DMS114 treated with DMSO at 0.1 percent for 48 hours (cell line): ENCODE results near the gene FBXO30.

Source experiments
- DNase-seq: peaks from one replicate; lab custom pipeline; 2025; ENCODE audit not compliant: unreplicated experiment; lab: John Stamatoyannopoulos, UW

FBXO30 gene

DNA sequence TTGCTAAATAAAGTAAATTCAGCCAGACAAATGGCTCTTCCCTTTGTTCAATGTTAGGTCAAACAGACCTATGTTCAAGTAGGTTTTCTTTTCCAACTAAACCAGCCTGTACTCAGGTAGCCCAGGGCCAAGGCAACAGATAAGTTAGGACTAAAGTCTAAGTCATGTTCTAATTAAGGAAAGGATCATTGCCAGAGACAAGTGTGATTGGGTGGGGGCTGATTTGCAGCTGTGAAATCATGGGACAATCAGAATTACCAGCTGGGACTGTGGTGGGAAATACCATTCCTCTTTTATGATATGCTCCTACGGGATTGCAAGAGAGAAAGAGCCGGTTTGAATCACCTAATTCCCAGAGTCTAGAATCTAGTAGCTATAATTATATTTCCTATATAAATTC is 4.2 kb upstream of the FBXO30 start:
- no peak for DNase-seq

DNA sequence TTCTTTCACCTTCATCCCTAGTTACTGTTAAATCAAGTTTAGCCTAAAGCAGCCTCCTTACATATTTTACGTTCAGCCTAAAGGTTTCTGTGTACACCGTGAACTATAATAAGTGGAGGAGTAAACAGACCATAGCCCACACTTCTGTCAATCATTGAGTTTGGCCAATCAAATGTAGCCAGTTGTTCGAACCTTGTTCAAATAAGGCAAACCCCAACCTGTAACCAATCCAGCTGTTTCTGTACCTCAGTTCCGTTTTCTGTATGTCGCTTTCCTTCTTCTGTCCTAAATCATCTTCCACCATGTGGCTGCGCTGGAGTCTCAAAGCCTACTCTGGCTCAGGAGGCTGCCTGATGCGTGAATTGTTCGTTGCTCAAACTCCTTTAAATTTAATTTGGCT is 1.8 kb upstream of the FBXO30 start:
- no peak for DNase-seq

GRCh38 chr6:145815309-145816274 is 997 bp upstream of the FBXO30 start:
- DNase-seq = peak; percentile 6

DNA sequence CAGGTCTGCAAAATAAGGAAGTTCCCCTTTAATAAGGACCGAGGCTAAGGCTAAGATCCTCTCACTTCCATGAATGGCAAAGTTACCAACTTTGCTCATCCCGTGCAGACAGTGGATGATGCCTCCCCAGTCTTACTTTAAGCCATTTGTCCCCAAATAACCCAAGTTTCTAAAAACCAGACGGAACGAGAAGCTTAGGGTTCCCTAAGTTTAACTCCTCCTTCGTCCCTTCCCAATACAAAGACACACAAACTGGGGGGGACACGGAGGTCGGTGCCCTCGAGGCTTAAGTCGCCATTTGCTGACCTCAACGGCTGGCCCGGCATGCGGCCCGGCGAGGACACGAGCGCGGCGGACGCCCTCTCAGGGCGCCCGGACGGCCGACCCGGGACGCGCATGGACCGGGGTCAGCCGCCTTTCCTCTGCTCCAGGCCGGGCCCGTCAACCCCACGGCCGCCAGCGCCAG is 527 bp downstream of the FBXO30 start:
- DNase-seq = peak; percentile 6

DNA sequence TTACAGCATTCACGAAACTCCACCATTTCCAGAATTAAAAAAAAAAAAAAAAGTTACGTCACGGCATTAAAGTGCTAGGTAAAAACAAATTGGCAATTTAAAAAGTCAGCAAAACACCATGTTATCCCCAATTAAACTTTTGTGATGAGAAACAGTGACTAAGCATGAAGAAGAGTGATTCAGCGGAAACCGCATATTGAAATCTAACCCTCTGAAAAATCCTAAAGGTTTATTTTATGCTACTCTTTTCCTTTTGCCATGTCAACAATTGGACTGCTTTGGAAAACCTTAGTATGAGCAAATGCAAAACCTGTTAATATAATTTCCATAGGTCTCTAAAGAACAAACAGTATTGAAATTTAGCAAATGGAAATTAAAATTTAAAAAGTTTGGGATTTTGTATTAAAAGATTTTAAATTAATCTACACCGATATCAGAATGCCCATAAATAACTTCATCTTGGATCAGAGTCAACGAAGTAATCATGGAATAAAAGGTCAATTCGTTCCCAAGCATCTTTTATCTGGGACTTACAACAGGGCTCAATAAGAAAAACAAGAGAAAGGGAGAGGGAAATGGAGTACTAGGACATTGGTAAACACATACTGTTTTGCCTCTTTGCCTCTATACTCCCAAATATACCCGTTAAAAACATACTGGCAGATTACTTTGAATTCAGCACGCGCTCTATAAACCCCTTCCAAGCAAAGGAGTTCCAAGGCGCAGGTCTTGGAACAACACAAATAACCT is 1.1 kb downstream of the FBXO30 start:
- DNase-seq = no peak

DNA sequence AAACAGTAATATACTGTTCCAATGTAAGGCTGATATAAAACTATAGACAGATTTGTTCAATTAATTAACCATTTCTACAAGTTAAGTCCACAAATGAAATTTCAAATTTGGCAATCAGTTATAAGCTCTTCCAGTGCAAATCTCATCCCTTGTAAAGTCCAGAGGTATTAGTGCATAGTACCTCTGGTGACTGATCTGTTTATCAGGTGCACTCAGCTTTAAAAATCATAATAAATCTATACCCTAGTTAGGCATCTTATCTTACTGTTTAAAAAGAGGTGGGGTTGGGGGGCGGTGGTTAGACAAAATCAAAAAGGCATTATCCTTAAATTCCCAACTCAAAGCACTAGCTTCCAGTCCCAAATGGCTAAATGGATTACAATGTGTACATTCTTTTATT is 2.9 kb downstream of the FBXO30 start:
- DNase-seq = no peak

DNA sequence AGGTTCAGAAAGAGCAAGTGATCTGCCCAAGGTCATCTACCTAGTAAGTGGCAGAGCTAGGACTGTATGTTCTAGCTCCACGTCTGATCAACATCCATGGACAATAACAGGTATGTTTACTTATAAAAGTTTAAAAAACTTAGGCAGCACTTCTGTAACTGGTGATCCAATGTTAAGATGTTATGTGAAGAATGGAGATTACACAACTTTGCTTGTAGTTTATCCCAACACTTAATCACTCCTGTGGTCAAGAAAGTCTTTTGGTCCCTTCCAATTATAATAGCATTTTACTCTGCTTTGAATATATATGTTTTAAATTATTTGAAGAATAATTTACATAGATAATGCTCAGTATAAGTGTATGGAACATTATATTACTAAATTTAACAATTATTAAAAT is 4.8 kb downstream of the FBXO30 start:
- no peak for DNase-seq

- no peak for DNase-seq
Observed at GRCh38 chr6:145809211-145809610, 5.4 kb downstream of the FBXO30 start.

GRCh38 chr6:145808239-145808638 is 6.4 kb downstream of the FBXO30 start:
- DNase-seq = no peak

GRCh38 chr6:145802141-145802540 is 12.5 kb downstream of the FBXO30 start:
- DNase-seq = no peak

DNA sequence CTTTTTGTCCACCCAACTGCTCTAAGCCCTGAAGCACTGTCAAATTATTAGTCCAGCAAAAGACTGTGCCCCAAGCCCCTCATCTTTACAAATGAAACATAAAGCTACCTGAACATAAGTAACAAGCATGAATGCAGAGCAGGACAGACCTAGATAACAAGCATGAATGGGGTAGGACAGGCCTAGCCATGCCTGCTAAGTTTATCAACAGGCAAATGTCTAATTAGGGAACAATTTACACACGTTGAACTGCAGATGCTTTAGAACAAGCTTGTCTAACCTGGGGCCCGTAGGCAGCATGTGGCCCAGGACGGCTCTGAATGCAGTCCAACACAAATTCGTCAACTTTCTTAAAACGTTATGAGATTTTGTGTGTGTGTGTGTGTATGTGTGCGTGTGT is 13.6 kb downstream of the FBXO30 start:
- no peak for DNase-seq

GRCh38 chr6:145798530-145798929 is 16.1 kb downstream of the FBXO30 start:
- DNase-seq = no peak

GRCh38 chr6:145789443-145789842 is 25.2 kb downstream of the FBXO30 start:
- no peak for DNase-seq

DNA sequence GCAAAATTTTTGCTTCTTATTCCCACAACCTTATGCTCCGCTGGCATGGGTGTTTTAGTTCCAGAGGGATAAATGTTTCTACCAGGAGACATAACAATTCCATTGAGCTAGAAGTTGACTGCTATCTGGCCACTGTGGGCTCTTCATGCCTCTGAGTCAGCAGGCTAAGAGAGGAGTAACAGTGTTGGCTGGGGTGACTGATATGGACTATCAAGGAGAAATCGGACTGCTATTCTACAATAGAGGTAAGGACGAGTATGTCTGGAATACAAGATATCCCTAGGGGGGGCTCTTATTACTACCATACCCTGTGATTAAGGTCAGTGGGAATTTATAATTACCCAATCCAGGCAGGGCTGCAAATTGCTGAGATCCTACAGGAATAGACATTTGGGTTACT is 26.9 kb downstream of the FBXO30 start:
- DNase-seq = no peak

GRCh38 chr6:145784683-145785082 is 29.9 kb downstream of the FBXO30 start:
- DNase-seq = no peak

- no peak for DNase-seq
Observed at GRCh38 chr6:145783796-145784195, 30.8 kb downstream of the FBXO30 start.

GRCh38 chr6:145772846-145773245 is 41.7 kb downstream of the FBXO30 start:
- no peak for DNase-seq

- DNase-seq = no peak
Observed at GRCh38 chr6:145765449-145765848, 49.1 kb downstream of the FBXO30 start.

DNA sequence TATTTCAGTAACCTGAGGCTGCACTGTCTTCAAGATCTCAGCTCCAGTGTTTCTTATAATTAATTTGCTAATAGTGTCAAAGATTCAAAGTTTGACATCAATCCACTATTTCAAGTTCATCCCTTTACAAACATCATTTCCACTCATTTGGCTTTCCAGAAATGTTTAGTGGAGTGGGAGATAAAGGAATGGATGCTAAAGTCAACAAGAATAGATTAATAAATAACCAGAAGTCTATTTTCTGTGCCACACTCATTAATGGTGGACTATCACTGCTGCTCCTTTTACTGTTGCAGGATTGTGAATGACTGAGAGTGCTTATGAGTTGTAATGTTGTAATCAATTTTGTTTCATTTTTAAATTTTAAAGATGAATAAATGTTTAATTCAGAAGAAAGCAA is 50.9 kb downstream of the FBXO30 start:
- DNase-seq = no peak

GRCh38 chr6:145761584-145761983 is 53.0 kb downstream of the FBXO30 start:
- no peak for DNase-seq

DNA sequence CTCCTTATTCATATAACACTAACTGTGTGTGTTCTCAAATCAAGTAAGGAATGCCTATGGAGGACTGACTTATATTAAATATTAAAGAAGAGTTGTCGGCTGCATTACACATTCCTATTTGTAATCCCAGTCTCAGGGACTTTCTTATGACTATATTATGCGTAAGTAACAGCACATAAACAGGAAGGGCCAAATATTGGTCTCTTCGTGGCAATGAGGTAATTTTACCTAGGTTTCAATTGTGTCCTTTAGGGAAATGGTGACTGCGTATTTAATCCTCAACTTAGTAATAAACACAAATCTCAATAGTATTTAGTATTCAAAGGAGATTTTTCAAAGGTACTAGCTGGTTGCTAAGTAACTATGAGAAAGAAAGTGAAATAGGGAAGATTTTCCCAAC is 56.5 kb downstream of the FBXO30 start:
- no peak for DNase-seq

GRCh38 chr6:145756170-145756662 is 58.4 kb downstream of the FBXO30 start:
- DNase-seq = no peak
